GM11168 (cell line): Measurements from ENCODE around the gene MARF1.
"Not testable (repeated sequence)": the region's sequence is repeated elsewhere in the genome, so short reads cannot be mapped to it uniquely, and the experiment has no call there.

Source experiments
- in situ Hi-C: fragments of 300-500 bp; cut with MboI; formaldehyde crosslinking; loops from one replicate; pipeline ENCODE4 v1.12.0; 2022; ENCODE audit warnings: low sequenced_read_pairs; ENCODE audit not compliant: unreplicated experiment

Gene MARF1

GRCh38 chr16:15652293-15653001 lies 9.5 kb upstream of the MARF1 start:
- in situ Hi-C loops, result no loop called here

- in situ Hi-C loops, result no loop called here
Observed at GRCh38 chr16:15650698-15651171, 7.8 kb upstream of the MARF1 start.

- in situ Hi-C loops, result no loop called here
Observed at GRCh38 chr16:15650019-15650697, 7.2 kb upstream of the MARF1 start, which contains the start of gene NDE1. NDE1 (plus strand) TSS chr16:15650245; CDS start chr16:15664779, 14,534 bp downstream.

- in situ Hi-C loops, result no loop called here
Observed at GRCh38 chr16:15649727-15650018, 6.7 kb upstream of the MARF1 start.

GRCh38 chr16:15649311-15649710 lies 6.4 kb upstream of the MARF1 start:
- in situ Hi-C loops, result not testable (repeated sequence)

- in situ Hi-C loops, result no loop called here
Observed at GRCh38 chr16:15648135-15648730, 5.3 kb upstream of the MARF1 start.

GRCh38 chr16:15647294-15648014 lies 4.5 kb upstream of the MARF1 start:
- in situ Hi-C loops, result no loop called here

- in situ Hi-C loops, result not testable (repeated sequence)
Observed at GRCh38 chr16:15646557-15647293, 3.8 kb upstream of the MARF1 start.

- in situ Hi-C loops, result not testable (repeated sequence)
Observed at GRCh38 chr16:15644962-15645465, 2.1 kb upstream of the MARF1 start.

GRCh38 chr16:15644267-15644961 lies 1.5 kb upstream of the MARF1 start:
- in situ Hi-C loops, result no loop called here

- in situ Hi-C loops, result no loop called here
Observed at GRCh38 chr16:15643946-15644250, 944 bp upstream of the MARF1 start.

GRCh38 chr16:15642557-15643047 lies 352 bp downstream of the MARF1 start:
- in situ Hi-C loops, result no loop called here

- in situ Hi-C loops, result no loop called here
Observed at GRCh38 chr16:15641753-15642556, 999 bp downstream of the MARF1 start.

- in situ Hi-C loops, result no loop called here
Observed at GRCh38 chr16:15640966-15641365, 2.0 kb downstream of the MARF1 start.

- in situ Hi-C loops, result no loop called here
Observed at GRCh38 chr16:15639061-15639568, 3.8 kb downstream of the MARF1 start.

GRCh38 chr16:15636392-15636873 lies 6.5 kb downstream of the MARF1 start:
- in situ Hi-C loops, result no loop called here

GRCh38 chr16:15635926-15636325 lies 7.0 kb downstream of the MARF1 start:
- in situ Hi-C loops, result no loop called here

- in situ Hi-C loops, result no loop called here
Observed at GRCh38 chr16:15631730-15632409, 11.1 kb downstream of the MARF1 start.
